Right cardiac atrium (tissue), 5 donors: ENCODE results near the gene B4GALT5. TPM values are rescaled to one million over a fixed set of nuclear protein-coding genes. Genes with fewer than 3 reads are reported as not detected.
"Not testable (repeated sequence)": the region's sequence is repeated elsewhere in the genome, so short reads cannot be mapped to it uniquely, and the experiment has no call there.

Experiments used
- ATAC-seq, 2 donors: fragments of 200-7000 bp; cut with Tn5 transposase; one replicate each; pipeline versions ENCODE4 v1.8.0 to v1.9.1; 2020; ENCODE audit warnings: moderate library complexity in 2 of 2, mild to moderate bottlenecking in 1 of 2
- DNase-seq, 3 donors: peaks; one replicate each; pipeline ENCODE4 v3.0.0-alpha.2; 2020
- H3K27ac ChIP-seq: one replicate; pipeline ENCODE4 v1.5.1; 2013; ENCODE audit warnings: mild to moderate bottlenecking, low read length, control low read depth, moderate library complexity
- H3K27me3 ChIP-seq: one replicate; pipeline ENCODE4 v1.6.1; 2013; ENCODE audit not compliant: control insufficient read depth, insufficient read depth
- H3K4me1 ChIP-seq: one replicate; pipeline ENCODE4 v1.6.1; 2013; ENCODE audit warnings: low read length; ENCODE audit not compliant: control insufficient read depth, insufficient read depth
- H3K4me3 ChIP-seq: one replicate; pipeline ENCODE4 v1.5.1; 2013; ENCODE audit warnings: low read length, control low read depth
- H3K9me3 ChIP-seq: one replicate; pipeline ENCODE4 v1.6.1; 2013; ENCODE audit warnings: low read length; ENCODE audit not compliant: control insufficient read depth
- WGBS: extraction: QIAGEN DNeasy Blood & Tissue Kit; methylation state at CpG from one replicate; pipeline ENCODE4 v1.1.7; 2013; 5-methylcytosine and 5-hydroxymethylcytosine counted together
- intact Hi-C, 4 donors: fragments of 100-400 bp; cut with DNase I; formaldehyde crosslinking; loops; one replicate each; pipeline versions ENCODE4 v1.11.0 to v1.14.0; 2022 to 2023
- polyA plus RNA-seq: library from polyadenylated mRNA; stranded (reverse); fragments of 200-250 nt; gene quantifications from one replicate; pipeline ENCODE4 v1.2.3, GENCODE V29; 2013
- total RNA-seq, 4 donors: library from RNA; stranded (reverse); fragmentation: NEBNext Ultra II Directional; extraction: Animal tissue kit (Norgen Biotek cat#: 25700); gene quantifications; one replicate each; pipeline ENCODE4 v1.2.1, GENCODE V29; 2021
- donor health status: healthy with polysubstance abuse.
- donor health status: DM: no; HTN: yes; CAD: no.
- donor health status: DM: no; HTN: no; CAD: no.
- donor health status: DM: no; HTN: yes; CAD: no; lungs with severe emphysema.
- donor health status: DM: yes; HTN: yes; CAD: no.

Gene B4GALT5
- total and polyA plus RNA-seq, 5 donors: 13.8 to 33.6 (median 23.2) TPM

- Histone ChIP-seq H3K27ac (peak overlapping the region; percentile 7), H3K9me3 (no peaks in the 10 kb centered on the region), H3K4me1 (peaks cover 4% of the 10 kb centered on the region), H3K27me3 (no peaks in the 10 kb centered on the region), H3K4me3 (no peak overlapping the region)
- ATAC-seq (peak; percentile 5 to 49), DNase-seq (peak; percentile 72 to 82 (median 79))
- 60% methylated on average over 6 of the region's 6 CpGs for WGBS
- intact Hi-C loops: loop anchor here (2.0 to 10.0 kb wide), 5 partner anchors 203 to 317 kb away; partner anchors contain the start of gene SLC9A8 (in 1 of the 4)
These were observed 101.4 kb downstream of the B4GALT5 start for GRCh38 chr20:49612127-49612738.

GRCh38 chr20:49611539-49612126 lies 102.0 kb downstream of the B4GALT5 start:
- ATAC-seq, H3K9me3 ChIP-seq, H3K4me1 ChIP-seq, H3K27me3 ChIP-seq, DNase-seq, H3K4me3 ChIP-seq: not testable (repeated sequence)
- 67% methylated on average over 6 of the region's 6 CpGs for WGBS
- intact Hi-C loops: loop anchor here (2.0 to 10.0 kb wide), 5 partner anchors 203 to 317 kb away; partner anchors contain the start of gene SLC9A8 (in 1 of the 4)
- peak overlapping the region; percentile 7 for H3K27ac ChIP-seq

- no peaks in the 10 kb centered on the region for H3K27me3 ChIP-seq
- ATAC-seq (peak; percentile 71 to 77), DNase-seq (peak; percentile 72 to 90 (median 90))
- no peak overlapping the region for H3K4me3 ChIP-seq
- intact Hi-C loops: loop anchor here (2.0 to 10.0 kb wide), 5 partner anchors 204 to 318 kb away; partner anchors contain the start of gene SLC9A8 (in 1 of the 4)
- H3K9me3 ChIP-seq: no peaks in the 10 kb centered on the region
- no peak overlapping the region for H3K27ac ChIP-seq
- WGBS: 14% methylated on average over 48 of the region's 48 CpGs
- peaks cover 4% of the 10 kb centered on the region for H3K4me1 ChIP-seq
These were observed 102.8 kb downstream of the B4GALT5 start for GRCh38 chr20:49610691-49611538.

DNA sequence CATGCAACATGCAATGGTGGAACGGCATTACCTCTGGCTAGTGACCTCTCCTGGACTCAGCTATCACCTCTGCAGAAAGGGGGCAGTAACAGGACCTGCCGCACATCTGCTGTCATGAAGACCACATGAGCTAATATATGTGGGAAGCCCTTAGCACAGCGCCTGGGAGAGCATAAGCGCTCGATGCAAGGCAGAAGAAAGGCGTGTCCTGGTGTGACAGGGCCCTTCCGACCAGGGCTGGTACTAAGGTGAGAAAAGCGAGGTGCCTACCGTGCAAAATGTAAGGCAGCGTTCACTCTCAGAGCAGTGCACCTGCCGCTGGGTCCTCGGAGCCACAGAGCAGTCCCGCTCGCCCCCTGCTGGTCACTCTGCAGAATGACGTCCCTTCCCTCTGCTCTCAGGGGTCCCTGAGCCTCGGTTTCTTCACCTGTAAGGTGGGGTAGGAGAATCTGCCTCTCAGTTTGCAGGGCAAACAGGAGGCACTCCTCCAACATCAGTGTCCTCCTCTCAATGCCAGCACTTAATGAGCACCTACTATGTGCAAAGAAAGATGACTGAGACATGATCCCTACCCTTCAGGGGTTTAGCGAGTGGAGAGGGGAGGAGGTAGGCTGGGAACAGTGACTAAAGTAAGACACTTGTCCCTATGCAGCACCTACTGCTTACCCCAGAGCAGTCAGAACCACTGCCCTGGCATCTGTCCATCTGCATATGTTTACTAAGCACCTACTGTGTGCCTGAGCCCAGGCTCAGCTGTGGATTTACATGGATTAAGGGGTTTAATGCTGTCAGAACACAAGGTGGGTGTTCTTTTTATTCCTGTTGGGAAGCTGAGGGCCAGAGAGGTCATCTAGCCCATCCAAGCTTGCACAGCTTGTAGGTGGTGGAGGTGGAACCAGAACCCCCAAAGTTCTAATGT lies 104.7 kb downstream of the B4GALT5 start:
- Histone ChIP-seq H3K27me3 (no peaks in the 10 kb centered on the region), H3K4me1 (no peaks in the 10 kb centered on the region), H3K27ac (no peak overlapping the region), H3K9me3 (no peaks in the 10 kb centered on the region), H3K4me3 (no peak overlapping the region)
- intact Hi-C loops: loop anchor here (2.0 to 10.0 kb wide), 5 partner anchors 66 to 284 kb away; no protein-coding TSS in a partner anchor
- ATAC-seq (peak; percentile 51 to 69), DNase-seq (peak; percentile 53 to 83 (median 79))
- 7% methylated on average over 17 of the region's 17 CpGs for WGBS

DNA sequence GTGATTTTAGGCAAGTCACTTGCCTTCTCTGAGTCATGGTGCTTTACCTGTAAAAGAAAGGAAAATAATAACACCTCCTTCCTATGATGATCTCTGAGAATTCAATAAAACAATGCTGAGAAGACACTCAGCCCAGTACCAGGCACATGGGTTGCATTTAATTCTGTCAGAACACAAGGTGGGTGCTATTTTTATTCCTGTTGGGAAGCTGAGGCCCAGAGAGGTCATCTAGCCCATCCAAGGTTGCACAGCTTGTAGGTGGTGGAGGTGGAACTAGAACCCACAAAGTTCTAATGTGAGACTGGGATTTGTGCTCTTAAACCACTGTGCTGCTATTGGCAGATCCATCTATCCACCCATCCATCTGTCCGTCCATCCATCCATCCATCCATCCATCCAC lies 106.1 kb downstream of the B4GALT5 start:
- intact Hi-C loops: loop anchor here (5.0 to 10.0 kb wide), 4 partner anchors 65 to 283 kb away; no protein-coding TSS in a partner anchor
- H3K9me3 ChIP-seq: no peaks in the 10 kb centered on the region
- no peak for DNase-seq
- H3K4me1 ChIP-seq: no peaks in the 10 kb centered on the region
- no peak overlapping the region for H3K27ac ChIP-seq
- WGBS: 100% methylated on average over 1 of the region's 1 CpG
- ATAC-seq: no peak
- H3K4me3 ChIP-seq: no peak overlapping the region
- no peaks in the 10 kb centered on the region for H3K27me3 ChIP-seq

- Histone ChIP-seq H3K27me3 (no peaks in the 10 kb centered on the region), H3K4me1 (no peaks in the 10 kb centered on the region), H3K9me3 (no peaks in the 10 kb centered on the region), H3K27ac (no peak overlapping the region), H3K4me3 (no peak overlapping the region)
- DNase-seq (peak; percentile 47 to 76 (median 73)), ATAC-seq (peak; percentile 65 to 72)
- intact Hi-C loops: loop anchor here in 1 of 4 donors (10.0 kb wide), 1 partner anchor 278 kb away; no protein-coding TSS in a partner anchor
- WGBS: 57% methylated on average over 11 of the region's 11 CpGs
These were observed 110.5 kb downstream of the B4GALT5 start for GRCh38 chr20:49603209-49603627.

DNA sequence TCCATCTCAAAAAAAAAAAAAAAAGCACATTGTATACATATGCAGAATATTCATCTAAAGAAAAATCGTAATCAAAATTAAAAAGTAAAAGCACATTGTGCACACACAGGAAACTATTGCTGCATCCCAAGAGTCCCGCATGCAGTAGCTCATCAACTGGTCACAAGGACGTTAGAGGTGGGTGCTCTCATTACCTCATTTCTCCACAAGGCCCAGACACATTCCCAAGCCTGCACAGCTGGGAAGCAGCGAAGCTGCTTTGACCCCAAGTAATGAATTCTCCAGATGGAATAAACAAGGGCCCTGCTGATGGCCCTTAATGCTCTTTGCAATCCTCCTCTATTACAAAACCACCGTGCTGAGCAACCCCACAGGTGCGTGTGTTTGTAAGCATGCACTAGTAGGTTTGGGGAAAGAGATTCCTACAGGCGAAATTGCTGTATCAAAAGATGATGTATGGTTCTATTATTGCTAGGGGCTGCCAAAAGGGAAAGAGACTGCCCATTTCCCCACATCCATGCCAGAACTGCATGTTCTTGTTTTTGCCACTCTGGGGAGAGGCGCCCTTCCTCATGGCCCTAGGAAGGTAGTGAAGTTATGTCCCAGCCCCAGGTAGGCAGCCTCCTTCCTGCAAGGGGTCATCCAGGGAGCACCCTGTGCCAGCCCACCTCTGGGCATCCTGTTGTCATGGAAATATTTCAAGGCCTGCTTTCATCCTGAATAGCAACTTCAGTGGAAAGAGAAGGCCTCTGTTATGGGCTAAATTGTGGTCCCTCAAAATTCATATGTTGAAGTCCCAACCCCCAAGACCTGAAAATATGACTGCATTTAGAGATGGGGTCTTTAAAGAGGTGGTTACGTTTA lies 111.1 kb downstream of the B4GALT5 start:
- Histone ChIP-seq H3K27ac (no peak overlapping the region), H3K9me3 (no peaks in the 10 kb centered on the region), H3K27me3 (no peaks in the 10 kb centered on the region), H3K4me3 (no peak overlapping the region), H3K4me1 (no peaks in the 10 kb centered on the region)
- intact Hi-C loops: loop anchor here in 1 of 4 donors (10.0 kb wide), 1 partner anchor 278 kb away; no protein-coding TSS in a partner anchor
- 86% methylated on average over 9 of the region's 9 CpGs for WGBS
- DNase-seq: no peak
- peak in 1 of 2 donors; percentile 27 for ATAC-seq

GRCh38 chr20:49601153-49601924 lies 112.3 kb downstream of the B4GALT5 start:
- no peaks in the 10 kb centered on the region for H3K4me1 ChIP-seq
- intact Hi-C loops: loop anchor here in 1 of 4 donors (10.0 kb wide), 1 partner anchor 277 kb away; no protein-coding TSS in a partner anchor
- H3K9me3 ChIP-seq: no peaks in the 10 kb centered on the region
- DNase-seq (no peak), ATAC-seq (no peak)
- no peak overlapping the region for H3K27ac ChIP-seq
- no peaks in the 10 kb centered on the region for H3K27me3 ChIP-seq
- 83% methylated on average over 5 of the region's 5 CpGs for WGBS
- H3K4me3 ChIP-seq: no peak overlapping the region

DNA sequence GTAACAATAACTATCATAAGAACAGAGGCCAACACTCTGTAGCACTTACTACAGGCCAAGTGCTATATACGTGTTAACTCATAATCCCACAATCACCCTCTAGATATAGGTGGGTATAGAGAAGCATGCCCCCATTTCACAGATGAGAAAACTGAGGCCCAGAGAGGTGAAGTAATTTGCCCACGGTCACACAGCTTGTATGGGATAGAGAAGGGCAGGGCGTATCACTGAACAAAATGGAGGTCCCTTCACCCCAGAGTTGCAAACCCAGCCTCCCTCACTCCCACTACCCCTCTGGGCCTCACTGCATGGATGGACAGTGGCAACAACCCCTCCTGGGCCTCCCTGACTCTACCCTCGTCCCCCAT lies 113.9 kb downstream of the B4GALT5 start:
- intact Hi-C loops: loop anchor here in 2 of 4 donors (5.0 to 10.0 kb wide), 2 partner anchors 37 to 275 kb away; no protein-coding TSS in a partner anchor
- no peaks in the 10 kb centered on the region for H3K27me3 ChIP-seq
- no peak overlapping the region for H3K4me3 ChIP-seq
- H3K4me1 ChIP-seq: peaks cover 9% of the 10 kb centered on the region
- no peaks in the 10 kb centered on the region for H3K9me3 ChIP-seq
- WGBS: 96% methylated on average over 4 of the region's 4 CpGs
- DNase-seq (no peak), ATAC-seq (no peak)
- H3K27ac ChIP-seq: no peak overlapping the region
